HG02610 (cell line): ENCODE data around the gene TRIO.
"Not testable (repeated sequence)": the region's sequence is repeated elsewhere in the genome, so short reads cannot be mapped to it uniquely, and the experiment has no call there.

Source experiments
- ATAC-seq: cut with Tn5 transposase; IDR thresholded peaks from one replicate; pipeline ENCODE4 v1.9.1; 2021; ENCODE audit warnings: mild to moderate bottlenecking, moderate library complexity; ENCODE audit not compliant: unreplicated experiment

TRIO gene

DNA sequence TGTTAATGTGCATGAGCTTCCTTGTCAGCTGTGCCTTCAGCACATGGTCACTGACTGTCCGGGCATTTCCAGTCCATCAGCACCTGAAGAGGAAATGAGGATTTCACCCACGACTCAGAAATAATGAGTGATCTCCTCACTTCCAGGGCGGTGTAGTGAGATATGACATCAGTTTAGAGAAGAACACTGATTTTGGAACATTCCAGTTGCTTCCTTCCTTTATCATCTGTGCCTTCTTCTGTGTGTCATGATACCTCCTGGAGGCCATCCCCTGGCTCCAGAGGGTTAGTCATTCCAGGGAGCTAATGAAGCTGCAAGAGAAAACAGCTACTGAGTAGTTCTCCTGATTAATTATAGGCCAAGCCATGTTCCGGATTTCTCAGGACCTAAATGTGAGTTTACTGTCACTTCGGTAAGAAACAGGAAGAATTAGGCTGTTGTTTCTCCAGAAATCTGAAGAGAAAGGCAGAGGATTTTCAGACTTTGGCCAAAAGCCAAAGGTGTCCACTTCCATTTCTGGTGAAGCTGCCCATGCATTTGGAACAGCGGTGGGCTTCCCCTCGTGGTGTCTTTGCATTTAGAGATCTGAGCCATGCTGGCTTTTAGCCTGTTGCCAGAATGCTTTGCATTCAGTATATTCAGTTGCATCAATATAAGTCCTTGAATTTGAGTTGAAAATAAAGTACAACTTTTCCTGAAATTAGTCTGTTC lies 277.1 kb downstream of the TRIO start:
- ATAC-seq: no peak

DNA sequence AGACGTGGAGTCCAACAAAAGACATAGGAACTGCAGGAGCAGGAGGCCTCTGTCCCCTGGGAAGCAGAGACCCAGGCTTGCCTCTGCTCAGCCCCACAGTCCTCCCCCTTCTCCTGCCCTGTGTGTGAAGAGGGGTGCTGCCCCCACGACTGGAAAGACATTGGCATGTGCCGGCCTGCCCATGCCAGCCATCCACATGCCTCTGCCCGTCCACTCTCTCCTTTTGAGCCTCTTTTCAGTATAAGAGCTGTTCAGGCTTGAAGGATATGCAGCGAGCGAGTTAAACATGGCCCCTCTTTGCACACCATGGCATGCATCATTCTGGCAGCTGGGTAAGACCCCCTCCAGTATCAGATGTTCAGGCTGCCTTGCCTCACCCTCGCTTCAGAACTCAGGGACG lies 278.7 kb downstream of the TRIO start:
- no peak for ATAC-seq

DNA sequence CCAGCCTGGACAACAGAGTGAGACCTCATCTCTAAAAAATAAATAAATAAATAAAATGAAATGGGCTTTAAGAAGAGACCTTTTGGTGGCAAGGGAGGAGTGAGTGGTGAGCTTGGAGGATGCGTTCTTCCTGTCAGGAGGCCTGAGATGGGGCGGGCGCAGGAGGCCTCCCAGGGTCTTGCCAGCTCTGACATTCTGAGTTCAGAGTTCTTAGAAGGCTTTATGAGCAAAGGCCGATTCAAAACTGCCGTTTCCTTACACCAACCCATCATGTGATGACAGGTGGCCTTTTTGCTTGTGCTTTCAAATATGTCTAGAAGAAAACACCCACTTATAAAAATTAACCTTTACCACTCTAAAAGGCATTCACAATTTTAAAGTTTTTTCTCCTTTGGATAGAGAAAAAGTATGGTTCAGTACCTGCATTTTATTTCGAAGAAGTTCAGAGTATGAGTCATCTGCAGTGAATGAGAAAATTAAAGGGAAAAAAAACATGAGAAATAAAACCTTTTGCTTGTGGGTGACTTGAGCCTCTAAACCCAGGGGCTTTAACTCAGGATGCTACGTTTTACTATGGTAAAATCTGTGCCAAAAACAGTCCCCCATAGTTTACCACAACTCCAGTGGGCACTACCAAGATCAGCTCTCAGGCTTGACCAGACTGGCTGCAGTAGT lies 281.0 kb downstream of the TRIO start:
- no peak for ATAC-seq

DNA sequence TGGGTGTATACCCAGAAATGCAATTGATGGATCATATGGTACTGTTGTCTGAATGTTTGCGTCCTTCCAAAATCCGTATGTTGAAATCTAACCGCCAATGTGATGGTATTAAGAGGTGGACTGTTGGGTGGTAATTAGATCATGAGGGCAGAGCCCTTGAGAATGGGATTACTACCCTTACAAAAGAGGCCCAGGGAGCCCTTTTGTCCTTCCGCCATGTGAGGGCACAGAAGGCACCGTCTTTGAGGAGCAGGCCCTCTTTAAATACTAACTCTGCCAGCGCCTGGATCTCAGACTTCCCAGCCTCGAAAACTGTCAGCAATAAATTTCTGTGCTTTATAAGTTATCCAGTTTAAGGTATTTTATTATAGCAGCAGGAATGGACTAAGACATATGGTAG lies 282.4 kb downstream of the TRIO start:
- no peak for ATAC-seq

DNA sequence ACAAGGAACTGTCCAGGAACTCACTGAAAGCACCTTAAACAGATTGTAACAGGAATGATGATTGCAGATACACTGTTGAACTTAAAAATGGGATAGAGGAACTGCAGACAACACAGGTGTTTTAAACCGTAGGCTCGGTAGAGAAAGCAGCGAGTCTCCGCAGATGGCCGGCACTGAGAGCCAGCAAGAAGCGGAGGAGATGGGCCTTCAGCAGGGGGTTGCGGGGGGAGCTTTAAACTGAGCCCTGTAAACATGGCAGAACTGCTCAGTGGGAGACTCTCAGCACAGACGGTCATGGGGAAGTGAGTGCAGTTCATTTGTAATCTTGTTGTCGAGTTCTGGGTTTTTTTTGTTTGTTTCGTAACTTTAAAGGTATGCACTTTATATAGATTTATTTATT lies 283.4 kb downstream of the TRIO start:
- no peak for ATAC-seq

DNA sequence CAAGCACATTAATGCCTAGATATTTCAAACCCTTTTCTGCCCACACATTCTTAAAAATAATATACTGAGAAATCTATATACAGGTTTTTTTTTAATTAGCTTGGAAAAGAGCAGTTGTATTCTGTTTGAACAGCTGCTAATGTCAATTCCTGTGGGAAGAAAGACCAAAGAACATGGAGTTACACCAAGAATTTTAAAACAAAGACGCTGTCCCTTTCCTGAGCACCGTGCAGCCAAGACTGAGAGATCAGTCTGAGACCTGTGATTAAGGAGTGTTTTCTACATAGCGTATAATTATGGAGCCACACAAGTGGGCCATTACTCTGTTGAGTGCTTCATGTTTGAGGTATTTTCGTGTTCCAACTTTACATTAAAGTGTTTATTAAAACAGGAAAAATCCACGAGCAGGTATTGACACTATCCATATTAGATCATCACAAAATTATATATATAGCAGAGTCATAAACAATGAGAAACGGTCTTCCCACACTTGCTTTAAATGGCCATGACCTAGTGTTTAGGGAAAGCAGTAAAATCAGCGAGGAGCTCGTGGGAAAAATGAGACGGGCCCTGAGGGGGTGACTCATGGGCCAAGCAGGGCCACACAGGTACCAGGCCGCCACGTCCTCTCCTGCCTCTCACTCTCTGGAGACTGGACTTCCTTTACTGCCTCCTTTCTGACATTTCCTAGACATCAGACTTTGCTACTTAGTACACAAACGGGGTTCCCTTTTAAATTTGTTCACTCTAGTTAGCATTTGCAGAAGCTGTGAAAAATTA lies 285.4 kb downstream of the TRIO start:
- no peak for ATAC-seq

DNA sequence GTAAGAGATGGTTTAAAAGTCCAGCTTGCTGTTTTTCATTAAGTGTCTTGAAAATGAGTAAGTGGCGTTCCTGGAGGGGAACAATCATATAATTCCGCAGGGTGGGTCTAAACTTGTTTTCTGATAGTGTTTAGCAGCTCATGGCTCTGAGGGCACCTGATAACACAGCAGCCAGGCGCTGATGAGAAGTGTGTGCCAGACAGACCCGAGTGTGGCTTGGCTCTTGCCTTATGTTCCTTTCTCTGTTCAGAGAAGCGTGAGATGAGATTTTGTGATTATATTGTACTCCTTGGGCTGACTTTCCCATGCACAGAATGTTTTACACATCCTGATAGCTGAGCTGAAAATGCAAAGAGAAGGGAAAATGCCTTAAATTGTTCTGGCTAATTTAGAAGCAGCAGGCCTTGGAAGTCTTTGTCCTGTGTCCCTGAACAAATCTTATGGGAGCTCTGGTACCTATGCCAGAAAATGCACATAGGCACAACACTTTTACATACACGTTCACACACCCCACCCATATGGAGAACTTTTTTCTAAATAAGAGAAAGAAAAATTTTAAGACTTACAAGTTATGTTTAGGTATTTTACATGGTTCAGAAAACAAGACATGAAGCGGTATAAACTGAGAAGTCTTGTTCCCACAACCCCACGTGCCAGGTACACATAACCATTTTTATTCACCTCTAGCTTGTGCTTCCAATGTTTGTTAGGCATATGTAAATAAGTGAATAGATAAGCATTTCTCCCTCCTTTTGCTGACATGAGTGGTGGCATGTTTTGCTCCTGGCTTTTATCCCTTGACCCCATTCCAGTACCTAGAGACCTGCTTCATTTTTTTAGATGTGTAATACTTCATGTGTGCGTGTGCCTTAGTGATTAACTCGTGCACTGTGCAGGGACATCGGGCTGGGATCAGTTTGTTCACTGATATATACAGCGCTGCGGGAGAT lies 286.2 kb downstream of the TRIO start:
- no peak for ATAC-seq

DNA sequence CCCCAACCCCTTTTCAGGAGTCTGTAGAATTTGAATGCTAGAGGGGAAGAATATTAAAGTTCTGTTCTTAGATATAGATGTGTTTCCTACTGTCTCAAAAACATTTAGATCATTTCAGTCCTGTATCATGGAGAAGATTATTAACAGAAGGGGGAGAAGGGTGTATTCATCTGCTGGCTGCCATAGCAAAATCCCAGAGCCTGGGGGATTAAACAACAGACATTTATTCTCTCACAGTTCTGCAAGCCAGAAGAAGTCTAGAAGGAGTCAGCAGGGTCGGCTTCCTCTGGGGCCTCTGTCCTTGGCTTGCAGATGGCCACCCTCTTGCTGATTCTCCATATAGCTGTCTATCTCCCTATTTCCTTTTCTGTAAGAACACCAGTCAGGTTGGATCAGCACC lies 288.4 kb downstream of the TRIO start:
- no peak for ATAC-seq

DNA sequence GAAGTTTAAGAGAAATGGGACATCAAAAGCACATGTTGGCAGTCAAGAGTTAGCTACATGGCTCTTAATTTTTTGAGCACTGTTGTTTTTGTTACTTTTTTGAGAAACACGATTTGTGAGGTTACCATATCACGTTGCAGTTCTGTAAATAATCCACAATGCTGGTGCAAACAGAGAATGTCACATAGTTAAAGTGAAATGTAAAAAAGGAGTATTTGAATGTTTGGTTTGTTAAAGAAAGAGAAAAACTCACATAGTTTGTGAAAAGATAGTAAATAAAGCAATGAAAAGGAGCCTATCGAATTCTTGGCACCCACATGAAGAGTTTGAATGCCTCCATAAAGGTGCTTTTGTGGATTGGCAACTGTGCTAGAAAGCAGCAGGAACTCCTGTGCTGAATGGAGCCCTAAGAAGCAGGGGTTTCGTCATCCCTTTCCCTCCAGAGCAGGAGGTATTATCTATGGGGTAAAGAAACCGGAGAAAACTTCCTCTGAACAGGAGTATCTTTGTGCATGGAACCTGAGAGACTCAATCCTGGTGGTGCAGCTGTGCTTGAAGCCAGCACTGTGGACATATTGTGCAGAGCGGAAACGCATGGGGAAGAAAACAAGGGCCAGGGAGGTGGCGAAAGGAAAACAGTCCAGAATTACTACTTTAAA lies 289.9 kb downstream of the TRIO start:
- ATAC-seq: no peak

DNA sequence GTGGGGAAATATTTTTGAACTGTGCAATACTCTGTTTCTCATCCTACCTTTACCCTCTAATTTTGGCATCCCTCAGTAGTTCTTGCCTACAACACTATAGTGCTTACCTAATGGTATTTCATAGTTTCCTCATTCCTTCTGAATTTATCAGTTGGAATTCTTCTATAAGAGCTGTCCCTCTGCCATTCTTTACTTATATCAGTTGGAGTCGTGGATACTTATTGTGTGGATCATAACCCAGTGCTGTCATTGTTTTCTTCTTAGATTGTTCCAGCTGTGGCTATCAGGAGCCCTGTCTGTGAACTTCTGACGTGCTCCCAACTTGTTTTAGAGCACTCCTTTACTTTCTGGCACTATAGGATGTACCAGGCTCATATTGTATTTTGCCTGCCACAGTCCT lies 292.3 kb downstream of the TRIO start:
- ATAC-seq: no peak

DNA sequence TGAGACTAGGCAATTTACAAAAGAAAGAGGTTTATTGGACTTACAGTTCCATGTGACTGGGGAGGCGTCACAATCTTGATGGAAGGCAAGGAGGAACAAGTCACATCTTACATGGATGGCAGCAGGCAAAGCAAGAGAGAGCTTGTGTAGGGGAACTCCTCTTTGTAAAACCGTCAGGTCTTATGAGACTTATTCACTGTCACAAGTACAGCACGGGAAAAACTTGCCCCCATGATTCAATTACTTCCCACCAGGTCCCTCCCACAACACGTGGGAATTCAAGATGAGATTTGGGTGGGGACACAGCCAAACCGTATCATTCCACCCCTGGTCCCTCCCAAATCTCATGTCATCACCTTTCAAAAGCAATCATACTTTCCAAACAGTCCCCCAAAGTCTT lies 293.0 kb downstream of the TRIO start:
- ATAC-seq: not testable (repeated sequence)

DNA sequence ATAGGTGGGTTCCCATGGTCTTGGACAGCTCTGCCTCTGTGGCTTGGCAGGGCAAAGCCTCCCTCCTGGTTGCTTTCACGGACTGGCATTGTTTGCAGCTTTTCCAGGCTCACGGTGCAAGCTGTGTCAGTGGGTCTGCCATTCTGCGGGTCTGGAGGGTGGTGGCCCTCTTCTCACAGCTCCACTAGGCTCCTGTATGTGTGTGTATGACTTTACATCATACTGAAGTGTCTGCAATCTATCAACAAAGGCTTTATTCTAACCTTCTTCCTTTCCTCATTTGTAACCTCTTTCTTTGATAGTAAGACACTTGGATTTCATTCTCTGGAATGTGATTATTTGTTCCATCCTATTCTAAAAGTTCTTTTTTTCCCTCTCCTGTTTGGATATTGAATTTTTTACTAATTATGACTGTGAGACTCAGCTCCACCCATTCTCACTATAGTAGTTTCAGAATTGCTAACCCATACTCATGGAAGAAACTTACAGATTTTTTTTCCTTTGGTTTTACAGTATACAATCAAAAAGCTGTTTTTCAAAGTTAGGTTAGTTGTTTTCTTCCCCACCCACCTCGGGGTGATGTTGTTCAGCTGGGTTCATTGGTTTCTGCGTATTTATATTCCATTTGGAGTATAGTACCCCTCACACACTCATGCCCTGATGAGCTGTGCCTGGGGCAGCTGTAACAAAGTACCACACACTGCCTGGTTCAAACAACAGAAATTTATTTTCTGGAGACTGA lies 293.8 kb downstream of the TRIO start:
- ATAC-seq: no peak

DNA sequence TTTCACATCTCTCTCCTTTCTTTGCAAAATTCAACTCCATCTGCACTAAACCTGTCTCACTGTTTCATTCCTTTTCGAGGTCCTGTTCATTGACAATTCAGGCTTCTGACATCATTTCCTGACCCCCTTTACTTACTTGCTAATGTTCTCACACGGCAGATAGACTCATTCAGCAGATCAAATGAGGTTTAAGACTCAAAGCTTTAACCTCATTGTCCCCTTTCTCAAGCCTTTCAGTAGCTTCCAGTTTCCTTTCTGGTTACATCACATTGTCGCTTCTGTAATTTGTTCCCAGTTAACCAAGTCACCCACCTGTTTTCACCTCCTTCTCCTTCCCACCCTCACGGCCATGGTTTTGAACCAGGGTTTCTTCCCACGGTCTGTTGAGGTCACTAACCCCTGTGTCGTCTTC lies 295.1 kb downstream of the TRIO start:
- ATAC-seq: peak; percentile 33

DNA sequence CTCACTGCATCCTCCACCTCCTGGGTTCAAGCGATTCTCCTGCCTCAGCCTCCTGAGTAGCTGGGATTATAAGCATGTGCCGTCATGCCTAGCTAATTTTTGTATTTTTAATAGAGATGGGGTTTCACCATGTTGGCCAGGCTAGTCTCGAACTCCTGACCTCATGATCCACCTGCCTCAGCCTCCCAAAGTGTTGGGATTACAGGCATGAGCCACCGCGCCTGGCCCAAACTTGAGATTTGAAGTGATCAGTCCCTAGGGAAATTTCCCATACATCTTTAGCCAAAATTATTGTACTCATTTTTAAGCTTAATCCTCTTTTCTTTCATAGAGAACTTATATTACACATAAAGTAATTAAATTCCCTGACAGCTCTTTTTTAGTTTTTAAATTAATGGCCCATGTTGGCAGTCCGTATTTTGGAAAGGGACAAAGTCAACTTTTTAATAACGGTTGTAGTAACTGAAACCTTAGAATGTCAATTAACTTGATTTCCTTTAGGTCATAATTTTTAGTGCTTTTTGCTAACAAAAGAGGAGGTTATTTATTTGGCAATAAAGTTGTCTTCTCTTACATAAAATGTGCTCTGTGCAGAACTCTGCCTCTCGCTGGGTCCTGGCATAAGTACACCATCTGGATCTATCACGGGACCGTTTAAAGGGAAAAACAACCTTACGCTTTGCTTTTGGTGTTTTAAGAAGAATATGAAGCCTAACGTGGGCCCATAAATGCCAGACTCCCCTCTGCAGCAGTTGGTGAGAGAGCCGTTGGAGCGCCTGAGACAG lies 296.1 kb downstream of the TRIO start:
- ATAC-seq: no peak

DNA sequence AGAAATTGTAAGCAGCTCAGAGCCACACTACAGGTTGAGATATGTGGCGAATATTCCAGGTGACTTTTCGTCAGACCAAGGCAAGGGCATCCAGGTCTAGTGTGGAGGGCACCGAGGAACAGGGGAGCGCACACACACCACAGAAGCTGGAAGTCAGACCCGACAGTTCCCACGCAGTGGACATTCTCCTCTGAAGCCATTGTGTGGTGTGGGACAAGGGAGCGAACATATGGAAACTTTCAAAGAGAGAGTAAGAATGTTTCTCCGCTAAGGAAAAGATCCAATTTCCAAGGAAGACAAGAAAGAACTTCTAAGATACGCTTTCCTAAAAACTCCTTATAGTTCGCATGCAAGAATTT lies 297.1 kb downstream of the TRIO start:
- ATAC-seq: no peak

DNA sequence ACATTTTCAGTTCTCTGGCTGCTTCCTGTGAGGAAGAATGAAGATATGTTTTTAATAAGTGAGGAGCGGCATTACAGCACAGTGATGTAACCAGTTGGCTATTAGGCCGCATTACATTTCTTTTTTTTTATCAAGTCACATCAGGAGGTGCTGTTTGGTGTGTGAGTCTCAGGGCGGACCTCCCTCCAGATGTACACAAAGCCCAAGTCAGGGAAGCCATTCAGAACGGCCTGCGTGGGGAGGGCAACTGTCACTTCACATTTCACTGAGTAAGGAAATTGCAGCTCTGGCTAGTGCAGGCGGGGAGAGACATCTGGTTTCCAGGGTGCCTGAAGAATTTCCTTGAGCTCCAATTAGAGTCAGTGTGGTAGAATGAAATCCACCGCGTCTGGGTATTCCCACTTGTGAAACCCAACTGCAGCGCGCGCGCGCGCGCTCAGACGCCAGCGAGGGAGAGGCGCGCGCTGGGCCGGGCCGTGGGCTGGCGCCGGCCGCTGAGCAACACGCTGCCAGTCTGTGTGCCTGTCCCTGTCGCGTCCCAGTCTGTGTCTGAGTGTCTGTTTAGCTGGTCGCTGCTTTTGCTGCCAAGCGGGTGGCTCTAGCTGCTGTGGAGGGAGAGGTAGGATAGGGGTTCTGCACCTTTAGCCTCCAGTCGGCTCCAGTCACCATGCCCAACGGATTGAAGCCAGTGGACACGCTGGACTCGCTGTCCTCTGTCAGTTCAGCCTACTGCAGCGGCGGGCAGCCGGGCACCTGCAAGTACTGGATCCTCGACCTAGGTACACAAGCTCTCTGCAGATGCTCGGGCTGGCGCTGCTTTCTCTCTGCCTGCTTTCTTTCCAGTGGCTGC lies 297.7 kb downstream of the TRIO start:
- ATAC-seq: no peak

DNA sequence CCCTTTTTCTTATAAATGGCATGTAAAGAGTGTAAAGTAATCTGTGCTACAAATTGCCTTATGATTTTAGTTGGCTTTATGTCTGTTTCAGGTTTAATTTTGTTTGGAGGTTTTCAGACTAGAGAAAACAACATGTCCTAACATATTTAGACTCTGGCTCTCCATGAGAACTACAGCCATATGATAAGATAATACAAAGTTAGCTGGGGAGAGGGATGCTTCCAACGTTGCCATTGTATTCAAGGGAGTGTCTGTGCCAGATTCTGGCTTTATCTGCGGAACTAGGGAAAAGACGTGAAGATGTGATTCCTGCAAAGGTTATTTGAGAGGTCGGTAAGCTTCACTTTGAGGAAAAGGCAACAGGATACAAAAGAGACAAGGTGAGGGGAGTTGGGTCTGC lies 298.5 kb downstream of the TRIO start:
- no peak for ATAC-seq

DNA sequence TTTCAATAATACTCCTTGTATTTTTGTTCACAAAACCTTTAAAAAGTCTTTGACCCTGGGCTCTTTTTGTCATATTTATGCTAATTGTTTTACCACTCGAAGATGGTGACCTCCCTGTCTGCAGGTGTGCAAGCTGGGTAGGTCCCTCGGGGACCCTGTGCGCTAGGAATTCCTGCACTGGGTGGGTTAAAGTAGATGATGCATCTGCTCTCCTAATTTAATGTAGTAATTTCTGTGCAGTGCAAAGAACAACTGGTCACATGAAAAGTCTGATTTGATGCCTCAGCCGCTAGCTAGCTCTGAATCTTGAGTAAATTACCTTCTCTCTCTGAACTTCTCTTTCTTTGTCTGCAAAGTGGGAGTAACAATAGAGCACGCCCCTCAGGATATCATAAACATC lies 299.4 kb downstream of the TRIO start:
- ATAC-seq: no peak
